Measurements from ENCODE around the gene PLAU.

The PLAU gene

GRCh38 chr10:73875139-73875475 is 35.8 kb upstream of the PLAU start:
- Mint-ChIP-seq H3K4me3 (peak overlapping the region; percentile 78), H3K4me1 (peaks cover 57% of the 10 kb centered on the region), H3K27me3 (ENCODE audit: low read depth, poor library complexity) (peaks cover 27% of the 10 kb centered on the region), H3K36me3 (ENCODE audit: low read depth) (peaks cover 4% of the 10 kb centered on the region), H3K27ac (no peak overlapping the region), H3K9me3 (no peaks in the 10 kb centered on the region)
- DNase-seq: no peak
- TF ChIP-seq CTCF (IDR thresholded peaks at IDR 0.05): no peak

- Mint-ChIP-seq H3K4me3 (peak overlapping the region; percentile 56), H3K27ac (no peak overlapping the region), H3K36me3 (ENCODE audit: low read depth) (no peaks in the 10 kb centered on the region), H3K27me3 (ENCODE audit: low read depth, poor library complexity) (peaks cover 33% of the 10 kb centered on the region), H3K9me3 (no peaks in the 10 kb centered on the region), H3K4me1 (peaks cover 58% of the 10 kb centered on the region)
- no peak for DNase-seq
- no peak for TF ChIP-seq CTCF (IDR thresholded peaks at IDR 0.05)
Observed at GRCh38 chr10:73876157-73876556, 34.8 kb upstream of the PLAU start.

- peaks cover 54% of the 10 kb centered on the region for H3K4me1 Mint-ChIP-seq
- H3K9me3 Mint-ChIP-seq: no peaks in the 10 kb centered on the region
- DNase-seq: no peak
- no peak overlapping the region for H3K27ac Mint-ChIP-seq
- no peaks in the 10 kb centered on the region for H3K36me3 Mint-ChIP-seq (ENCODE audit: low read depth)
- no peak overlapping the region for H3K4me3 Mint-ChIP-seq
- peaks cover 33% of the 10 kb centered on the region for H3K27me3 Mint-ChIP-seq (ENCODE audit: low read depth, poor library complexity)
- TF ChIP-seq CTCF (IDR thresholded peaks at IDR 0.05): no peak
Observed at GRCh38 chr10:73876566-73876965, 34.4 kb upstream of the PLAU start.

- H3K9me3 Mint-ChIP-seq: no peaks in the 10 kb centered on the region
- H3K27ac Mint-ChIP-seq: no peak overlapping the region
- no peak for TF ChIP-seq CTCF (IDR thresholded peaks at IDR 0.05)
- DNase-seq: no peak
- no peak overlapping the region for H3K4me3 Mint-ChIP-seq
- H3K4me1 Mint-ChIP-seq: peaks cover 50% of the 10 kb centered on the region
- no peaks in the 10 kb centered on the region for H3K36me3 Mint-ChIP-seq (ENCODE audit: low read depth)
- peaks cover 33% of the 10 kb centered on the region for H3K27me3 Mint-ChIP-seq (ENCODE audit: low read depth, poor library complexity)
Observed at GRCh38 chr10:73876971-73877370, 34.0 kb upstream of the PLAU start.

- Mint-ChIP-seq H3K4me1 (peaks cover 43% of the 10 kb centered on the region), H3K4me3 (no peak overlapping the region), H3K9me3 (no peaks in the 10 kb centered on the region), H3K36me3 (ENCODE audit: low read depth) (no peaks in the 10 kb centered on the region), H3K27ac (no peak overlapping the region), H3K27me3 (ENCODE audit: low read depth, poor library complexity) (peaks cover 29% of the 10 kb centered on the region)
- no peak for TF ChIP-seq CTCF (IDR thresholded peaks at IDR 0.05)
- no peak for DNase-seq
Observed at GRCh38 chr10:73877533-73878160, 33.3 kb upstream of the PLAU start.

GRCh38 chr10:73878365-73878764 is 32.6 kb upstream of the PLAU start:
- H3K27me3 Mint-ChIP-seq (ENCODE audit: low read depth, poor library complexity): peaks cover 29% of the 10 kb centered on the region
- no peak for TF ChIP-seq CTCF (IDR thresholded peaks at IDR 0.05)
- no peak overlapping the region for H3K27ac Mint-ChIP-seq
- H3K4me3 Mint-ChIP-seq: no peak overlapping the region
- no peak for DNase-seq
- peaks cover 36% of the 10 kb centered on the region for H3K4me1 Mint-ChIP-seq
- H3K9me3 Mint-ChIP-seq: no peaks in the 10 kb centered on the region
- H3K36me3 Mint-ChIP-seq (ENCODE audit: low read depth): no peaks in the 10 kb centered on the region
